Endothelial cell of umbilical vein (primary cell): ENCODE results near the gene HGFAC. TPM values are rescaled to one million over a fixed set of nuclear protein-coding genes. Genes with fewer than 3 reads are reported as not detected.

Experiments used
- BruUV-seq: library from RNA; stranded (reverse); fragments of 400-500 nt; replicated peaks from 2 replicates; lab custom pipeline; 2021; lab: Mats Ljungman, UMichigan
- CTCF ChIA-PET: fragments of 300-600, 350-600 bp; sonication (Branson Sonifier 250); formaldehyde crosslinking; loops from one replicate; lab custom pipeline; 2021; ENCODE audit warnings: antibody characterized with exemption, inconsistent platforms; lab: Charles Lee
- POLR2A ChIA-PET: fragments of 300-600, 350-600 bp; sonication (Branson Sonifier 250); formaldehyde crosslinking; loops from one replicate; lab custom pipeline; 2021; ENCODE audit warnings: antibody characterized with exemption, inconsistent platforms; lab: Charles Lee
- DNase-seq: peaks from one replicate; pipeline ENCODE4 v3.0.0-alpha.2; 2011; ENCODE audit warnings: low read depth, low spot score
- FAIRE-seq: peaks from 2 replicates; lab custom pipeline; 2011; peaks lifted over from hg19 to GRCh38; lab: Jason Lieb, UNC
- H2AFZ ChIP-seq: 2 replicates; pipeline ENCODE4 v1.6.0; 2012; ENCODE audit warnings: low read depth, low read length, control low read depth, inconsistent platforms
- H3K27ac ChIP-seq: 2 replicates; pipeline ENCODE4 v1.5.1; 2011; ENCODE audit warnings: low read depth, mild to moderate bottlenecking, control low read depth, low read length, moderate library complexity; ENCODE audit not compliant: insufficient read depth
- H3K27me3 ChIP-seq, 2 experiments: 2 replicates each; pipeline versions ENCODE4 v1.6.0 to v1.6.1; 2011; ENCODE audit warnings: low read length in 2 of 2, mixed read lengths in 1 of 2; ENCODE audit not compliant: control insufficient read depth in 2 of 2, insufficient read depth in 2 of 2
- H3K36me3 ChIP-seq, 2 experiments: 2 replicates in 1 of 2; 3 replicates in 1 of 2; pipeline ENCODE4 v1.5.1; 2011; ENCODE audit warnings: low read length in 2 of 2, mild to moderate bottlenecking in 1 of 2, moderate library complexity in 1 of 2; ENCODE audit not compliant: control insufficient read depth in 2 of 2, insufficient read depth in 2 of 2; ENCODE audit errors: extremely low read depth in 1 of 2
- H3K4me1 ChIP-seq: 3 replicates; pipeline ENCODE4 v1.5.1; 2011; ENCODE audit warnings: mild to moderate bottlenecking, low read length; ENCODE audit not compliant: control insufficient read depth, insufficient read depth; ENCODE audit errors: extremely low read depth
- H3K4me2 ChIP-seq: 2 replicates; pipeline ENCODE4 v1.6.1; 2011; ENCODE audit warnings: low read length, control low read depth, mixed read lengths; ENCODE audit not compliant: insufficient read depth
- H3K4me3 ChIP-seq, 3 experiments: fragments of 200-600 bp in 1 of 3; sonication (generic), shearing (Covaris generic) in 1 of 3; replicated peaks in 1 of 3; 2 replicates each; pipeline ENCODE4 v1.5.1; 2011 to 2016; ENCODE audit warnings: control low read depth in 3 of 3, low read length in 3 of 3, mild to moderate bottlenecking in 2 of 3, inconsistent platforms in 1 of 3, low read depth in 1 of 3, moderate library complexity in 1 of 3; ENCODE audit not compliant: insufficient read depth in 1 of 3
- H3K79me2 ChIP-seq: 2 replicates; pipeline ENCODE4 v1.6.0; 2012; ENCODE audit warnings: low read length, inconsistent platforms; ENCODE audit not compliant: control insufficient read depth, insufficient read depth
- H3K9ac ChIP-seq: replicated peaks from 2 replicates; pipeline ENCODE3; 2011; ENCODE audit warnings: low read length, control low read depth; ENCODE audit not compliant: insufficient read depth; ENCODE audit errors: extremely low read depth
- H3K9me1 ChIP-seq: replicated peaks from 3 replicates; pipeline ENCODE4 v1.6.0; 2011; ENCODE audit warnings: mild to moderate bottlenecking, low read length; ENCODE audit not compliant: control insufficient read depth, insufficient read depth; ENCODE audit errors: extremely low read depth
- H3K9me3 ChIP-seq: replicated peaks from 2 replicates; pipeline ENCODE4 v1.5.1; 2012; ENCODE audit warnings: low read length, inconsistent platforms; ENCODE audit not compliant: control insufficient read depth, insufficient read depth
- H4K20me1 ChIP-seq: replicated peaks from 2 replicates; pipeline ENCODE3; 2011; ENCODE audit warnings: mild to moderate bottlenecking, low read length; ENCODE audit not compliant: control insufficient read depth, insufficient read depth; ENCODE audit errors: extremely low read depth
- EZH2 ChIP-seq: IDR thresholded peaks from 2 replicates; pipeline ENCODE4 v1.6.1; 2012; ENCODE audit warnings: borderline replicate concordance, low read depth, mild to moderate bottlenecking, moderate library complexity, low read length, inconsistent platforms; ENCODE audit not compliant: severe bottlenecking
- FOS ChIP-seq: IDR thresholded peaks from 2 replicates; pipeline ENCODE4 v1.6.1; 2011; ENCODE audit warnings: mild to moderate bottlenecking, low read length, moderate library complexity, borderline replicate concordance; ENCODE audit not compliant: insufficient read depth
- GATA2 ChIP-seq: IDR thresholded peaks from 2 replicates; pipeline ENCODE4 v1.7.0; 2011; ENCODE audit warnings: low read depth, mild to moderate bottlenecking, moderate library complexity, mixed read lengths, low read length; ENCODE audit not compliant: insufficient read length, insufficient read depth
- JUN ChIP-seq: IDR thresholded peaks from 2 replicates; pipeline ENCODE4 v1.6.1; 2011; ENCODE audit warnings: borderline replicate concordance, low read depth; ENCODE audit not compliant: insufficient read length, insufficient read depth
- MYC ChIP-seq: IDR thresholded peaks from one replicate; pipeline ENCODE4 v1.6.1; 2011; ENCODE audit warnings: mild to moderate bottlenecking, low read depth, low read length
- POLR2A ChIP-seq: IDR thresholded peaks from 2 replicates; pipeline ENCODE4 v1.6.1; 2012; ENCODE audit warnings: low read depth, mild to moderate bottlenecking, control low read depth, low read length
- POLR2AphosphoS5 ChIP-seq: IDR thresholded peaks from 2 replicates; pipeline ENCODE4 v1.6.1; 2012; ENCODE audit warnings: low read depth, mild to moderate bottlenecking, control low read depth, low read length, moderate library complexity; ENCODE audit not compliant: insufficient read depth
- dilution Hi-C: fragments of 300-500 bp; cut with MboI; formaldehyde crosslinking; loops from one replicate; pipeline ENCODE4 v1.15.0; 2019; ENCODE audit warnings: low sequenced_read_pairs; ENCODE audit not compliant: extremely low pct_ligation_motif_present
- intact Hi-C: fragments of 100-400 bp; cut with micrococcal nuclease; formaldehyde crosslinking; loops from one replicate; pipeline ENCODE4 v1.10.0; 2022
- polyA plus RNA-seq, 4 experiments: library from polyadenylated mRNA; depleted of rRNA in 3 of 4; stranded (reverse) in 3 of 4; unstranded in 1 of 4; fragments of >200 nt; gene quantifications; 2 replicates each; pipeline versions ENCODE4 v1.2.1 to v1.2.3, GENCODE V29; 2011 to 2012; ENCODE audit warnings: missing spikeins in 1 of 4
- total RNA-seq: library from RNA; stranded (reverse); gene quantifications from 2 replicates; pipeline ENCODE4 v1.2.3, GENCODE V29; 2021
- TF ChIP-seq, protein P1 (sequence below): IDR thresholded peaks from 2 replicates; pipeline ENCODE4 v1.6.1; 2011; ENCODE audit not compliant: insufficient read depth, insufficient read length
- TF ChIP-seq, protein P2 (sequence below), 2 donors: IDR thresholded peaks; 1 replicate in 1 of 2; 2 replicates in 1 of 2; pipeline ENCODE4 v1.5.1; 2011; ENCODE audit warnings: low read length in 2 of 2, mild to moderate bottlenecking in 2 of 2, moderate library complexity in 2 of 2, control low read depth in 1 of 2, inconsistent platforms in 1 of 2, low read depth in 1 of 2; ENCODE audit not compliant: insufficient read depth in 1 of 2; ENCODE audit errors: extremely low read depth in 1 of 2

The HGFAC gene
- total and polyA plus RNA-seq, 2 donors (not counting 3 experiments of a cell fraction or from before 2014, with no cell fraction given) = 0.36 to 0.49 TPM

DNA sequence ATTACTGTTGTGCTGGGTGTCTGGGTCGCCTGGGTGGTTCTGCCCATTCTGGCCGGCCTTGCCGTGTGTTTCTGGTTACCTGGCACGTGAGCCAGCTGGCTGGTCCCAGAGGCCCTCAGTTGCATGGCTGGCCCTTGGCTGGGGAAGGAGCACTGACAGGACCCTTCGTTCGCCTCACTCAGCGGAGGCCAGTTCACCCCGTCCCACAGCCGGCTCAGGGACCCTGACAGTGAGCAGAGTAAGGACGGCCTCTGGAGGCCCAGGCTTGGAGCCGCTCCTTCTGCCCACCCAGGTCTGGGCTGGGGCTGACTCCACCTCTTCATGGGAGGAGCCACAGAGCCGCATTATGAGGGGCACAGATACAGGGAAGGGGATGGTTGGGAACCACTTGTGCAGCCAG, 20.3 kb upstream of the HGFAC start:
- Histone ChIP-seq H3K4me2 (no peak overlapping the region), H4K20me1 (no peaks in the 10 kb centered on the region), H3K36me3 (peaks cover 0 to 35% of the 10 kb centered on the region in 2 experiments), H3K9ac (no peak overlapping the region), H3K9me3 (no peaks in the 10 kb centered on the region), H3K27ac (no peak overlapping the region), H3K4me3 (no peak overlapping the region), H3K79me2 (no peaks in the 10 kb centered on the region), H3K4me1 (no peaks in the 10 kb centered on the region), H2AFZ (no peak overlapping the region), H3K9me1 (no peaks in the 10 kb centered on the region), H3K27me3 (no peaks in the 10 kb centered on the region)
- dilution Hi-C loops (no loop called here), intact Hi-C loops (loop anchor here (10.0 kb wide), 1 partner anchor 177 kb away; the partner anchor contains the start of gene MSANTD1)
- DNase-seq (no peak), FAIRE-seq (no peak)
- no TSS peak for BruUV-seq
- TF ChIP-seq POLR2A (no peak), GATA2 (no peak), JUN (no peak), MYC (no peak), POLR2AphosphoS5 (no peak), FOS (no peak), EZH2 (no peak)
- TF ChIP-seq, protein P1, sequence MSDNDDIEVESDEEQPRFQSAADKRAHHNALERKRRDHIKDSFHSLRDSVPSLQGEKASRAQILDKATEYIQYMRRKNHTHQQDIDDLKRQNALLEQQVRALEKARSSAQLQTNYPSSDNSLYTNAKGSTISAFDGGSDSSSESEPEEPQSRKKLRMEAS = no peak
- TF ChIP-seq, protein P2, sequence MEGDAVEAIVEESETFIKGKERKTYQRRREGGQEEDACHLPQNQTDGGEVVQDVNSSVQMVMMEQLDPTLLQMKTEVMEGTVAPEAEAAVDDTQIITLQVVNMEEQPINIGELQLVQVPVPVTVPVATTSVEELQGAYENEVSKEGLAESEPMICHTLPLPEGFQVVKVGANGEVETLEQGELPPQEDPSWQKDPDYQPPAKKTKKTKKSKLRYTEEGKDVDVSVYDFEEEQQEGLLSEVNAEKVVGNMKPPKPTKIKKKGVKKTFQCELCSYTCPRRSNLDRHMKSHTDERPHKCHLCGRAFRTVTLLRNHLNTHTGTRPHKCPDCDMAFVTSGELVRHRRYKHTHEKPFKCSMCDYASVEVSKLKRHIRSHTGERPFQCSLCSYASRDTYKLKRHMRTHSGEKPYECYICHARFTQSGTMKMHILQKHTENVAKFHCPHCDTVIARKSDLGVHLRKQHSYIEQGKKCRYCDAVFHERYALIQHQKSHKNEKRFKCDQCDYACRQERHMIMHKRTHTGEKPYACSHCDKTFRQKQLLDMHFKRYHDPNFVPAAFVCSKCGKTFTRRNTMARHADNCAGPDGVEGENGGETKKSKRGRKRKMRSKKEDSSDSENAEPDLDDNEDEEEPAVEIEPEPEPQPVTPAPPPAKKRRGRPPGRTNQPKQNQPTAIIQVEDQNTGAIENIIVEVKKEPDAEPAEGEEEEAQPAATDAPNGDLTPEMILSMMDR (IDR thresholded peaks at IDR 0.05; ENCODE audit: extremely low read depth in 1 of 2, insufficient read depth in 1 of 2, low read depth in 1 of 2, low read length in 2 of 2) = no peak
- ChIA-PET POLR2A (no interaction called here), CTCF (interaction anchor here (1.1 kb wide), 1 partner anchor 8 kb away, joined by 4 read pairs; no protein-coding TSS in a partner anchor)
